B cell (primary cell): ENCODE measurements around the gene RILPL2. TPM values are rescaled to one million over a fixed set of nuclear protein-coding genes. Genes with fewer than 3 reads are reported as not detected.

Experiments used
- ATAC-seq: fragments of 200-7000 bp; cut with Tn5 transposase; one replicate; pipeline ENCODE4 v1.10.0; 2021; ENCODE audit warnings: low read depth, mild to moderate bottlenecking, moderate number of reproducible peaks, moderate library complexity
- CTCF ChIA-PET: fragments of 350-600 bp; sonication (Branson Sonifier 250); formaldehyde crosslinking; loops from one replicate; lab custom pipeline; 2021; ENCODE audit warnings: antibody characterized with exemption, inconsistent platforms; lab: Charles Lee
- POLR2A ChIA-PET: fragments of 350-600 bp; sonication (Branson Sonifier 250); formaldehyde crosslinking; loops from one replicate; lab custom pipeline; 2021; ENCODE audit warnings: antibody characterized with exemption; lab: Charles Lee
- DNase-seq: peaks from one replicate; pipeline ENCODE4 v3.0.0; 2013
- H2AFZ ChIP-seq: 2 replicates; pipeline ENCODE4 v1.6.1; 2012; ENCODE audit warnings: mild to moderate bottlenecking, low read depth, low read length; ENCODE audit not compliant: insufficient read depth, poor library complexity, severe bottlenecking
- H3K27ac ChIP-seq, 2 donors: 1 replicate in 1 of 2; 2 replicates in 1 of 2; pipeline ENCODE4 v1.5.1; 2012 to 2013; ENCODE audit warnings: low read length in 2 of 2, mild to moderate bottlenecking in 2 of 2, moderate library complexity in 1 of 2
- H3K27me3 ChIP-seq, 4 experiments: fragments of 200-600 bp in 1 of 4; sonication (generic) in 1 of 4; replicated peaks in 1 of 4; 1 replicate in 2 of 4; 2 replicates in 2 of 4; pipeline versions ENCODE4 v1.6.1 to v1.7.0; 2013 to 2016; ENCODE audit warnings: low read length in 3 of 4, mild to moderate bottlenecking in 2 of 4, mixed read lengths in 1 of 4, moderate library complexity in 1 of 4; ENCODE audit not compliant: insufficient read depth in 4 of 4, control insufficient read depth in 3 of 4; ENCODE audit errors: control extremely low read depth in 1 of 4
- H3K36me3 ChIP-seq, 2 experiments: replicated peaks in 1 of 2; 1 replicate in 1 of 2; 2 replicates in 1 of 2; pipeline versions ENCODE4 v1.6.1 to v1.7.1; 2013; ENCODE audit warnings: low read length in 1 of 2; ENCODE audit not compliant: insufficient read depth in 2 of 2, control insufficient read depth in 1 of 2; ENCODE audit errors: control extremely low read depth in 1 of 2, extremely low read depth in 1 of 2
- H3K4me1 ChIP-seq, 2 donors: fragments of 200-600 bp in 1 of 2; sonication (generic) in 1 of 2; 1 replicate in 1 of 2; 2 replicates in 1 of 2; pipeline versions ENCODE4 v1.5.1 to v1.6.1; 2013 to 2017; ENCODE audit warnings: low read length in 2 of 2; ENCODE audit not compliant: control insufficient read depth in 2 of 2, insufficient read depth in 2 of 2
- H3K4me2 ChIP-seq: replicated peaks from 2 replicates; pipeline ENCODE3; 2012; ENCODE audit warnings: mild to moderate bottlenecking, low read depth, low read length; ENCODE audit not compliant: poor library complexity, severe bottlenecking
- H3K4me3 ChIP-seq, 5 experiments: fragments of 200-600 bp in 1 of 5; sonication (generic) in 1 of 5; 1 replicate in 3 of 5; 2 replicates in 2 of 5; pipeline versions ENCODE4 v1.5.1 to v1.7.0; 2011 to 2016; ENCODE audit warnings: low read length in 4 of 5, mild to moderate bottlenecking in 4 of 5, low read depth in 2 of 5, control low read depth in 1 of 5, moderate library complexity in 1 of 5; ENCODE audit not compliant: insufficient read depth in 1 of 5; ENCODE audit errors: control extremely low read depth in 1 of 5, extremely low read depth in 1 of 5
- H3K79me2 ChIP-seq: fragments of 200-600 bp; sonication (generic); one replicate; pipeline ENCODE4 v1.6.0; 2016; ENCODE audit warnings: low read length; ENCODE audit not compliant: control insufficient read depth, insufficient read depth
- H3K9ac ChIP-seq: fragments of 200-600 bp; sonication (generic); 2 replicates; pipeline ENCODE4 v1.6.1; 2017; ENCODE audit warnings: mild to moderate bottlenecking, low read length, moderate library complexity
- H3K9me3 ChIP-seq, 3 donors: one replicate each; pipeline versions ENCODE4 v1.6.1 to v1.7.1; 2013; ENCODE audit warnings: low read length in 2 of 3; ENCODE audit not compliant: control insufficient read depth in 2 of 3, insufficient read depth in 1 of 3; ENCODE audit errors: control extremely low read depth in 1 of 3
- H4K20me1 ChIP-seq: 2 replicates; pipeline ENCODE4 v1.6.0; 2012; ENCODE audit warnings: mild to moderate bottlenecking, low read length; ENCODE audit not compliant: insufficient read depth, control insufficient read depth, poor library complexity, severe bottlenecking
- H3K27ac Mint-ChIP-seq: one replicate; pipeline ENCODE4 v1.8.0; 2021; ENCODE audit warnings: mixed read lengths
- H3K27me3 Mint-ChIP-seq: one replicate; pipeline ENCODE4 v1.8.0; 2021; ENCODE audit warnings: mixed read lengths
- H3K4me1 Mint-ChIP-seq: one replicate; pipeline ENCODE4 v1.8.0; 2021; ENCODE audit warnings: mixed read lengths
- H3K4me3 Mint-ChIP-seq: one replicate; pipeline ENCODE4 v1.8.0; 2021; ENCODE audit warnings: mixed read lengths
- H3K9me3 Mint-ChIP-seq: one replicate; pipeline ENCODE4 v1.8.0; 2022; ENCODE audit warnings: mixed read lengths; ENCODE audit not compliant: insufficient read depth
- CTCF ChIP-seq: fragments of 200-600 bp; IDR thresholded peaks from one replicate; pipeline ENCODE4 v1.8.0; 2022; ENCODE audit warnings: antibody characterized with exemption, mild to moderate bottlenecking
- EZH2 ChIP-seq: IDR thresholded peaks from 2 replicates; pipeline ENCODE4 v1.6.1; 2012; ENCODE audit warnings: borderline replicate concordance, low read depth, mild to moderate bottlenecking, moderate library complexity, low read length; ENCODE audit not compliant: insufficient read depth, poor library complexity, severe bottlenecking
- WGBS: methylation state at CpG from one replicate; pipeline ENCODE4 v1.1.5; 2013; ENCODE audit warnings: missing lambda C conversion rate; ENCODE audit not compliant: insufficient coverage; 5-methylcytosine and 5-hydroxymethylcytosine counted together
- intact Hi-C: fragments of 100-400 bp; cut with micrococcal nuclease; formaldehyde crosslinking; loops from one replicate; pipeline ENCODE4 v1.10.0; 2022
- polyA plus RNA-seq: library from polyadenylated mRNA; depleted of rRNA; stranded (reverse); fragments of >200 nt; gene quantifications from 2 replicates; pipeline ENCODE4 v1.2.3, GENCODE V29; 2012
- total RNA-seq, 2 donors: library from RNA; stranded (reverse); fragments of 120-200 nt in 1 of 2; gene quantifications; 1 replicate in 1 of 2; 2 replicates in 1 of 2; pipeline versions ENCODE4 v1.2.3 to v1.2.4, GENCODE V29; 2013 to 2022

The RILPL2 gene
- total and polyA plus RNA-seq, 2 donors (not counting 1 experiment from before 2014, with no cell fraction given) = 4.0 to 12.6 TPM

- TF ChIP-seq CTCF (no peak), EZH2 (no peak)
- DNase-seq = peak; percentile 63
- Mint-ChIP-seq H3K27me3 (no peaks in the 10 kb centered on the region), H3K27ac (peak overlapping the region; percentile 94), H3K9me3 (no peaks in the 10 kb centered on the region), H3K4me1 (peaks cover 49% of the 10 kb centered on the region), H3K4me3 (peak overlapping the region; percentile 75)
- H3K4me2 ChIP-seq = peak overlapping the region; percentile 54
- H3K79me2 ChIP-seq = no peaks in the 10 kb centered on the region
- CTCF ChIA-PET = interaction anchor here (1.0 to 1.3 kb wide), 2 partner anchors 9 to 10 kb away, joined by 3 read pairs; partner anchors contain the start of gene RILPL2
- no peaks in the 10 kb centered on the region for H3K9me3 ChIP-seq
- H3K4me1 ChIP-seq = peaks cover 24 to 55% of the 10 kb centered on the region in 2 donors
- H4K20me1 ChIP-seq = no peaks in the 10 kb centered on the region
- peak overlapping the region in 2 of 5 experiments; percentile 27 to 33 for H3K4me3 ChIP-seq
- H3K27me3 ChIP-seq = no peaks in the 10 kb centered on the region
- 44% methylated on average over 17 of the region's 18 CpGs for WGBS
- peak overlapping the region; percentile 17 for H3K9ac ChIP-seq
- intact Hi-C loops = loop anchor here (1.0 kb wide), 1 partner anchor 9 kb away; the partner anchor contains the start of gene RILPL2
- peak overlapping the region; percentile 58 for H2AFZ ChIP-seq
- H3K27ac ChIP-seq = peak overlapping the region; percentile 64 to 68
- POLR2A ChIA-PET = interaction anchor here (0.5 to 1.7 kb wide), 10 partner anchors 10 to 1440 kb away, joined by 3 to 6 read pairs (median 5); partner anchors contain the start of genes RILPL2 and SNRNP35
- H3K36me3 ChIP-seq = no peaks in the 10 kb centered on the region
- peak; percentile 39 for ATAC-seq
Observed at GRCh38 chr12:123445388-123446332, 9.2 kb upstream of the RILPL2 start.
